Hypothalamus (tissue), 51 donors: ENCODE data around the gene PCED1B.
"Not testable (repeated sequence)": the region's sequence is repeated elsewhere in the genome, so short reads cannot be mapped to it uniquely, and the experiment has no call there.

Experiments used
- DNase-seq, 51 donors: peaks; one replicate each; lab custom pipeline; 2025; lab: John Stamatoyannopoulos, UW

Gene PCED1B

DNA sequence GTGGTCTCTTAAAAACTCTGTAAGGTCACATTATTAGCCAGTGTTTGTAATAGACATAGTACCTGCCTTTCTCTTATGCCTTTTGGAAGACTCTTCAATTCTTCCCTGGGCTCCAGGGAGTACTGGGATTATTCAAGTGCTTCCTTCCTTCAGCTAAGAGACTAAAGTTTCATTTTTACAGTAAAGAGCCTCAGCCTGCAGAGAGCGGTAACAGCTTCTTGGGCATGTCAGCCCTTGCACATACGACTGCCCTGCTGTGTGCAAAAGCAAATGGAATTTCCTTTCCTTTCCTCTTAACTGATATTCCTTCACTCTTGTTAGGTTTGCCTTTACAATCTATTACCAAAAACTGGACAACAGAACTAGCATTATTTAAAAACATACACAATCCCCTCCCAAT, 33.3 kb downstream of the PCED1B start:
- DNase-seq, result no peak

- DNase-seq, result no peak
Observed at GRCh38 chr12:47114481-47114892, 35.1 kb downstream of the PCED1B start.

GRCh38 chr12:47117305-47117704, 37.9 kb downstream of the PCED1B start:
- DNase-seq, result not testable (repeated sequence)

GRCh38 chr12:47120736-47121135, 41.3 kb downstream of the PCED1B start:
- no peak for DNase-seq

DNA sequence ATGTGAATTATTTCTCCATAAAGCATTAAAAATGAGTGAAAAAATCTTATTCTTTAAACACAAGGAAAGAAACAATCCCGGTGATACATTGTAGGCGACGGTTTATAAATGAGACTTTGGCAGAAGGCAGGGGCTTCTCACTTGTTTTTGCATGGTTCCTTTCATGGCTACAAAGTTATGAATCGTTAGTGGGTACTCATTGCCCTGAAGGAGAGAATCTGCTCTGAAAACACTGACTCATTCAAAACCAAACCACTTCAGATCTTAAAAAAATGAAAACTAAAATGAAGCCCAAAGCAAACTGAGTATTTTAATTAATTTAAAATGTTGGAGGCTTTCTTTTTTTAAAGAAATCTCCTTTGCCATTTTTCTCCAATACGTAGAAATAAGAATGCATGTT, 41.7 kb downstream of the PCED1B start:
- DNase-seq, result no peak

- no peak for DNase-seq
Observed at GRCh38 chr12:47122602-47123001, 43.2 kb downstream of the PCED1B start.

DNA sequence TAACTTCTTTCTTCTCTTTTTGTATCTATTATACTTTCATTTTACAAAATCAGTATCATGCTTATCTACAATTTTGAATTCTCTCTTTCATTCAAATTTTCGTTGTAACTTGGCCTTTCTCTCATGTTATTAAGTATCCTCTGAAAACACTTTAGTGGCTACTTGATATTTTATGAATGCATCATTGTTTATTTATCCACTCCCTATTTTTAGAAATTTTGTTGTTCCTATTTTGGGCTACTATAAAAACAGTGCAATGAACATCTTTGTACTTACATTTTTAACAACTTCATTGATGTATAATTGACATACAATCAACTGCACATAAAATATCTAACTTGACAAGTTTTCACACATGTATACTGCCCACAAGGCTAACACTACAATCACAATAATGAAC, 44.3 kb downstream of the PCED1B start:
- DNase-seq, result no peak

DNA sequence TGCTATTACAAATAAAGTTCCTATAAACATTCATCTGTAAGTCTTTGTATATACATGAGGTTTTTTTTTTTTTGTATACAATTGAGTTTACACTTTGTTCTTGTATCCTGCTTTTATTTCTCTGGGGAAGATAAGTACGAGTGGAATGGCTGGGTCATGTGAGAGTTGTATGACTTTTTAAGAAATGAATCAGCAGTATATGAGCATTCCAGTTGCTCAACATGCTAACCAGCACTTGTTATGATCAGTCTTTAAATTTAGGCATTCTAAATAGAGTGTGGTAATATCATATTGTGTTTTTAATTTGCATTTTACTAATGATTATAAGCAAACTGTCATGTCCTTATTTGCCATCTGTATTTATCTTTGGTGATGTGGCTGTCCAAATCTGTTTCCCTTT, 45.0 kb downstream of the PCED1B start:
- no peak for DNase-seq

- DNase-seq, result no peak
Observed at GRCh38 chr12:47126246-47126645, 46.8 kb downstream of the PCED1B start.

- DNase-seq, result no peak
Observed at GRCh38 chr12:47131011-47131410, 51.6 kb downstream of the PCED1B start.

- DNase-seq, result no peak
Observed at GRCh38 chr12:47134005-47134404, 54.6 kb downstream of the PCED1B start.

- DNase-seq, result no peak
Observed at GRCh38 chr12:47135578-47135977, 56.2 kb downstream of the PCED1B start.

GRCh38 chr12:47139000-47139681, 59.7 kb downstream of the PCED1B start:
- no peak for DNase-seq

DNA sequence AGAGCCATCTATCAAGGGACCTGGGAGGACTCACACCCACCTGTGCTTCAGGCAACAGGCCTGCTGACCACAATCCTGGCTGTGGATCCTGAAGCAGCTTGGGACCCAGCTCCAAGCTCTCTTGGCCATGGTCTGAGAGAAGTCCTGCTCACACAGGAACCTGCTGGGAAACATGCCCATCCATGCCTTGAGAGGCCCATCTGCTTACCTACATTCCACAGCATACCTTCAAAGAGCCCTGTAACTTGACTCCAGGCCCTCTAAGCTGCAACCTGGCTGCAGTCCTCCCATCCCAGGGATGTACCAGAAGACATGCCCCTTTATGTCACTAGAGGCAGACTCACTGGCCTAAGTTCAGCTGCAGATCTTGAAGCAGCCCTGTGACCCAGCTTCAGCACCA, 62.0 kb downstream of the PCED1B start:
- no peak for DNase-seq

GRCh38 chr12:47144769-47145168, 65.3 kb downstream of the PCED1B start:
- no peak for DNase-seq

DNA sequence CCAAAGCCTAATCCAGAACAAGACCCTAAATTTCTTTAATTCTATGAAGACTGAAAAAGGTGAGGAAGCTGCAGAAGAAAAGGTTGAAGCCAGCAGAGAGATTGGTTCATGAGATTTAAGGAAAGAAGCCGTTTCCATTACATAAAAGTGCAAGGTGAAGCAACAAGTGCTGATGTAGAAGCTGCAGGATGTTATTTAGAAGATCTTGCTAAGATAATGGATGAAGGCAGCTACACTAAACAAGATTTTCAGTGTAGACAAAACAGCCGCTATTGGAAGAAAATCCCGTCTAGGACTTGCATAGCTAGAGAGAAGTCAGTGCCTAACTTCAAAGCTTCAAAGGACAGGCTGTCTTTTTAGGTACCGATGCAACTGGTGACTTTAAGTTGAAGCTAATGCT, 65.8 kb downstream of the PCED1B start:
- no peak for DNase-seq

DNA sequence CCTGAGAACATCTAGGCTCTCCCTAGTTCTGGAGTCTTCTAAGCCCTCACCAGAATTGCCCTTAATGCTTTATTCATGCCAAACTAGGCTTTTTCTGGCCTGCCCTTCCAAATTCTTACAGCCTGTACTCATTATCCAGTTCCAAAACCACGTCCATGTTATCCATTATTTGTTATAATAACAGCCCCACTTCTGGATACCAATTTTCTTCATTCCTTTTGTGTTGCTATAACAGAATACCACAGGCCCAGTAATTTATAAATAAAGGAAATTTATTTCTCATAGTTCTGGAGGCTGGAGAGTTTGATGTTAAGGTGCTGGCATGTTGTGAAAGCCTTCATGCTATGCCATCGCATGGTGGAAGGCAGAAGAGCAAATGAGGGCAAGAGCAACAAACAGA, 68.3 kb downstream of the PCED1B start:
- DNase-seq, result no peak

- no peak for DNase-seq
Observed at GRCh38 chr12:47149146-47149545, 69.7 kb downstream of the PCED1B start.

DNA sequence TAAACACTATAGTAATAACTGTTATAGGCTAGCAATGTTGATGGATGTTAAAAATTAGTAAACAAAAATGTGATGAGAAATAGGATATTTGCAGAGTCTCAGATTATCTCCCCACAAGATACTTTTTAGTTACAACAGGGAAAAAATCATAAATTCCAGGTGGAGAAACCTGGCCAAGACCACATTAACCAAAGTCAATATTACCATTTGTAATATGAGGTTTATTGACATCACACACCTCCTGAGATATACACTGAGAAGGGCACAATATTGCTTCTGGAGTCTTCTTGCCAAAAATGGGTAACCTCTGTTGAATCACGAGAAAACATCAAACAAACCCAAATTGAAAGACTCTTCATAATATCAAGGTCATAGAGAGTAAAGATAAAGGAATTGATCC, 72.7 kb downstream of the PCED1B start:
- DNase-seq, result no peak

DNA sequence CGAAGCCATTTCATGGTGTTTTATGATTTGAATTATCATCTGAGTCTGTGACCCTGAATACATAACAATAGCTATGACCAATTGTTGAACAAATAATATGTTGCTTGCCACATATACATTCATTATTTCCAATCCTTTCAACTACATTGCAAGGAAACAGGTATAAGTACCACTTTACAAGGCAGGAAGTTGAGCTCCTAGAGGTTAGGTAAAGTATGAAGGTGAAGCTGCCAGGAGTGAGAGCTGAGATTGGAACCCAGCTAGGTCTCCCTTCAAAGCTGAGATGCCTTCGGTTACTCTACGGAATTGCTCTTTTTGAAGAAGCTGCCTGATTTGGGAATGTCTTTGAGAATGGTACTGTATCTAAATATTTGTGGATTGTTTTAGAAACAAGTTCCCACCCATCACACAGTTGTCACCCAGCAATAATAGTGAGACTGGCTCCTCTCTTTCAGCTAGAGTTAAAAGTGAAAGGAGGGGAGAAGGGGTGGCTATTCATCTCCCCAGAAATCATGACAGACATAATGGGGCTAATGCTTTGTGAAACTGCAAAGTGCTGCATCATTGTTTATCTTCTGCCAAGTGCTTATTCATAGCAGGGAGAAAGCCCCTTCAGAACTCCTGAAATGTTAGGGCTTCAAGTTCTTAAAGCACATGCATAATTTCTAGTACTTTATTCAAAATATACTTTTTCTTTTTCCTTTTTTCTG, 76.2 kb downstream of the PCED1B start:
- DNase-seq, result no peak

- DNase-seq, result peak in 4 of 51 donors; percentile 2 to 18 (median 3)
Observed at GRCh38 chr12:47156167-47156736, 76.8 kb downstream of the PCED1B start.

GRCh38 chr12:47158792-47159191, 79.4 kb downstream of the PCED1B start:
- no peak for DNase-seq
